Measurements from ENCODE around the gene CERS6.

CERS6 gene

DNA sequence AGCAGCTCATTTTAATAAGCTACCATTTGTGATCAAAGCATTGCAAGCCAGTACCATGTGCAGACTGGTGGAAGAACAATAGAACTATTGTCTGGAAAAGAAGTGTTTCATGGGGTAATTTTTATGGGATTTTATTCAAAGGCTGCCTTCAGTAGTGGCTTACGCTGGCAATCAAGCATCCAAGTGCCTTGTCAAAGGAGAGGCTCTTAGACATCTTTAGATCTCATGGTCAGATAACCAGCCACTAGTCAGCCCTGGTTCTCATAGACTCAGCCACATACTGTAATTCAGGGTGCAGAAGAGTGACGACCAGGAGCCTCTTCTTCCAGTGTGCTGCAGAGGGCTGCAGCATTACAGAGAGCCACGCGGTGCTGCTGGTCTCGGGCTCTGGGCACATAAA, 247.9 kb downstream of the CERS6 start:
- DNase-seq (ENCODE audit: low spot score), result no peak

DNA sequence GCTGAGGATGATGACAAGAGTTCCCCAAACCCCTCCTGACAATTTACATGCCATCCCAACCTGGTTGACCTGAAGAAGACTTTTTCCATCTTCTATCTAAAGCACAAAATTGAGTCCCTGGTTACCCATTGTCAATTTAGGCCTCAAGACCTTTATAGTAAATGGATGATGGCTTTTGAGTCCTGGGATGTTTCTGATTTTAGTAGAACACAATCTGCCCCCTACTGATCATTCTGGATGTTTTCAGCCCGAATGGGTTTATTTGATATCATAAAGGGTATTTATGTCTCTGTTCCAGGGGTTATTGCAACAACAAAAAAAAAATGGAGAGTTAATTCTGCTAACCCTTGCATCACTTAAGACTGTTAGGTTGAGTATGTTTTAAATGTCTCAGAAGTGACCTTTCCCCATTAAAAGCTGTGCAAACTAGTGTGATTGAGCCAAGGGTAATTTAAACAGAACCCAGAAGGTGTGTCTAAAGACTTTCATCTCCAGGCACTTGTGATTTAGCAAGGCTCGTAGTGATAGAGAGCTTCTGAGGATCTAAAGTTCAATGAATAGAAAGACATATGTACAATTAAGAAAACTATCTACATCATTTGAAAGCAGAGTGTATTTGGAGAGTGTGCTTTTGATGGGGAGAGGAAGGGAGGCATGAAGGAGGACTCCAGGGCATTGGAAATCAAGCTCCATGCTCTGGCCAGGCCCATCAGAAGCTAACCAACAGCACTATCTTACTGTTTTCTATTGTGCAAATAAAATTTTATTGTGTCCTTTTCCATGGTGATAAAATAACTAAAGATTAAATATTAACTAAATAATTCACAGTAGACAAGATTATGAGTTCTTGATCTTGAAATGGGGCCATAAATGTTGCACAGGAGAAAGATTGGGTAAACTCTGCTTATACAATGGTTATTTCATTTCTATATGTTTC, 249.7 kb downstream of the CERS6 start:
- no peak for DNase-seq (ENCODE audit: low spot score)

DNA sequence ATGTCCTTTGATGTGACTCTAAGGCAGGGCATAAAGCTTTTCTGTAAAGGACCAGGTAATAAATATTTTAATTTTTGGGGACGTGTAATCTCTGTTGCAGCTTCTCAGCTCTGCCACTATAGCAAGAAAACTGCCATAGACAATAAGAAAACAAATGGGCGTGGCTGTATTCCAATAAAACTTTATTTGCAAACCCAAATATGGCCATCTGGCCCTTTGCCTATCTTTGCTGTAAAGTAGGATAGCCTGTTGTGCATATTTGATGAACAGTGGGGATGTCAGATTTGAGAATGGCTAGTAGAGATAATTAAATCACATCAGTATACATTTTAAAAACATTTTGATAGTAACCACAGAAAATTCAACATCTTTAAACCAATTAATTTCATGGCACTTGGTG, 250.7 kb downstream of the CERS6 start:
- no peak for DNase-seq (ENCODE audit: low spot score)

GRCh38 chr2:168708080-168708479, 252.0 kb downstream of the CERS6 start:
- DNase-seq (ENCODE audit: low spot score), result no peak

- no peak for DNase-seq (ENCODE audit: low spot score)
Observed at GRCh38 chr2:168710754-168711467, 254.8 kb downstream of the CERS6 start.

DNA sequence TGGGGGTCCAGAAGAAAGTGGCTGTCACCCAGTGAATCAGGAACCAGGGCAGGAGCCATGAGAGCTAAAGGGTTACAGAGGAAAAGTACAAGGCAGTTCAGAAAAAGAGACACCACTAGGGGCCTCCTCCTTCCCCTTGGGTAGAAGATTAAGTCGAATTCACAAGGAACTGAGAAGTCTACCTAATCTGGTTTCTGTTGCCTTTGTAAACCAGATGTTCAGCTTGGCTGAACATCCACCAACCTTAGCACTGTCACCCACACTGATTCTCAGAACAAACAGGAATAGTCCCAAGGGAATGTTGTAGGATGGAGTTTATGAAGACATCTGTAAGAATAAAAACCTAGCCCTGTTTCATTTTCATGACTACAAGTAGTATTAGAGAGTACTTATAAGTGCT, 256.0 kb downstream of the CERS6 start:
- peak; percentile 27 for DNase-seq (ENCODE audit: low spot score)

- no peak for DNase-seq (ENCODE audit: low spot score)
Observed at GRCh38 chr2:168713325-168713724, 257.3 kb downstream of the CERS6 start.

DNA sequence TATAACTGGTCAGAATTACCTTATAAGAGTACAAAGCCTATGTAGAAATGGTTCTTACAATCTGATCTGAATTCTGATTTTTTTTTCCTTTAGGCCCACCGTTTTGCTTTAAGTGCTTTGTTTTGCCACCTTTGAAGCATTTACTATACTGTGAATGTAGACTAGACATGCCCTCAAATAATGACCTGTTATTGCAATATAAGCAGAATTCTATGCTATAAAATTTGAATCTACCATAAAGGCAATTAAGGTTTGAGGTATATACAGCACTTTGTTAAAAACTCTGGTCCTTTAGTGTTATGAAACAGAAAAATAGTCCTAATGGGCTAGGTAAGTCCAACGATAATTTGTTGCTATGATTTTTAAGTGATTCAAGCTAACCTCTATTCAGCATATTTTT, 259.8 kb downstream of the CERS6 start:
- no peak for DNase-seq (ENCODE audit: low spot score)

GRCh38 chr2:168716839-168717238, 260.8 kb downstream of the CERS6 start:
- no peak for DNase-seq (ENCODE audit: low spot score)

GRCh38 chr2:168717790-168718502, 261.9 kb downstream of the CERS6 start:
- DNase-seq (ENCODE audit: low spot score), result peak; percentile 18

DNA sequence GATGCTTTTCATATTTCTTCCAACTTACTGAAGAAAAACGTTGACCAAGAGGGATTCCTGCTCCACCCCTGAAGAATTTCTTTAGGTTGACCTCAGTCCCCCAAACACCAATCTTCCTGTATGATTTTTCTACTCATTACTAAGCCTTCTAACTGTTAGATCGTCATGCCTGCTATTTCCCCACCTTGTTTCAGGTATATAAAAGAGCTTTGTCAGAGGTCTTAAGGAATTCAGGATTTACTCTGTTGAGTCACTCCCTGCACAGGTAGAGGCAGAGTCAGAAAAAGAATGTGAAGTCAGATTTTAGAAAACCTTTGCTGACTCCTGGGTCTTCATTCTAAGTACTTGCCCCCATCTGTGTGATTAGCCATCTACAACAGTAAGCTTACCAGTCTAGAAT, 262.6 kb downstream of the CERS6 start:
- peak; percentile 14 for DNase-seq (ENCODE audit: low spot score)

DNA sequence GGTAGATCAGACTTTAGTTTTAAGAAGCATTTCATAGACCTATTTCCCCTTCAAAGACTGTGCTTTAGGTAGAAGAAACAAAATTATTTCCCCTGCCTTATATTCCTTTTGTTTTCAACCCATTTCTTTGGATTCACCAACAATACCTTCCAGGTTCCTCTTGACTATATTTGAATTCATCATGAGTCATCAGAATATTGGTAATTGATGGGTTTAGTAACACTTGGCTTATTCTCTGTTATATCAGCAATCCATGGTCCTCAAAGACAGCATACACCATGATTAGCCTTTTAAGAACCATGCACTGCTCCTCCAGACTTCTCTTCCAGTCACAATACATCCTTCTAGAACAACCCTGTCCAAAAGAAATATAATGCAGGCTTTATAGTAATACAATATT, 263.4 kb downstream of the CERS6 start:
- no peak for DNase-seq (ENCODE audit: low spot score)

DNA sequence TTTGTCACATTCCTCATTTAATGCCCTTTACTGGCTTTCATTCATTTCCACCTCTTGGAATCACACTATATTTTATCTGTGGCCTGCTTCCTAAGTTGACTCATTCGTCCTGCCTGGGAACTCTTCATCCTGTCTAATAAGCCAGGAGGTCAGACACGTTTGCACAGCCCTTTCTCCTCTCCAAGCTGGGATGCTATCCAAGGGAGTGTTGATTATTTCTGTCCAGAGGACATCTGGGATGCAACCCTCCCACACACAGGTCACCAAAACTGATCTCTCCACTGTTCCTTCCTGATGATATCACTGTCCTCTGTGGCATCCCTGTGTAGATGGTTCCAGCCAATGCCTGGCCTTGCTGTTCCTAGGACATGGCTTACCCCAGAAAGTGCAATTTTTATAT, 266.5 kb downstream of the CERS6 start:
- DNase-seq (ENCODE audit: low spot score), result no peak

DNA sequence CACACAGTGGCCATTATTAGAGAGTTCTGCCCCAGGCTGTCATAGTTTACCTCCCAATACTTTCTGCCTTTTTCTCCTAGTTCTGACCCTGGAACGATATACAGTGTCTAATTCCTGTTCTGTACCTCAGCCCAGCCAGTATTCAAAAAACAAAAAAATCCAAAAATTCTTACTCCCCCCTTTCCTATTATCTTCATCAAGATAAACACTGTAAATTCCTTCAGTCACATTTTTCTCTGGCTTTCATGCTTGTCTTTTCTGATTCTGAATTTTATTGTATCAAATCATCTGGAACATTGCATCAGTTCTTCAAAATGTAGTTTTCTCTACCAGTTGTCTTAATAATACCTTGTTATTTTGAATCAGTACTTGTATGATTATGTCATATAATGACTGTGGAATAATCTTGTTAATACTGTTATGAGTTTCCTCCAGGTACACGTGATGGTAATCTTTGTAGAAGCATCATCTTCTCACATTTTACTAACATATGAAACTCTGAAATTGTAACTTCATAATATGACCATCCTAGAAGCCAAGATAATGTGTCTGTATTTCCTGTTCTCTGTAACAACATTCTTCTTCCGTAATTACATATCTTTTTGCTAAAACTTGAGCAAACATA, 267.3 kb downstream of the CERS6 start:
- no peak for DNase-seq (ENCODE audit: low spot score)

GRCh38 chr2:168726375-168726774, 270.3 kb downstream of the CERS6 start:
- no peak for DNase-seq (ENCODE audit: low spot score)

GRCh38 chr2:168727904-168728470, 271.9 kb downstream of the CERS6 start:
- DNase-seq (ENCODE audit: low spot score), result peak; percentile 28

GRCh38 chr2:168729455-168729854, 273.4 kb downstream of the CERS6 start:
- no peak for DNase-seq (ENCODE audit: low spot score)

DNA sequence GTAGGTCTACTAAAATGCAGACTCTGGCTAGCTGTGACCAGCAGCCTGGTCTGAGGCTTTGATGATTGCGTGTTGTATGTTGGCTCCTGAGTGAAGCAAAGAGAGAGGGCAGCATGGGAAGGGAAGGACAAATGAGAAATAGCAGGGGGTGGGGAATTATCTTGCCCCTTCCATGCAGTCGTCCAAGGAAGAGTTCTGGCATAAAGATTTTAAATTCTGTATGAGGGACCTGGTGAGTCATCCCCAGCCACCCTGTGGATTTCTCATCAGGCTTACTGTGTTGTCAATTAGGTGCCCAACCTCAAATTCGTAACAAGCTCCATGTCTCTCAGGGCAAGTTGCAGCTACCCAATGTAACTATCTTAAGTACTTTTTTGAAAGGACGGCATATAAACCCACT, 274.3 kb downstream of the CERS6 start:
- DNase-seq (ENCODE audit: low spot score), result no peak

DNA sequence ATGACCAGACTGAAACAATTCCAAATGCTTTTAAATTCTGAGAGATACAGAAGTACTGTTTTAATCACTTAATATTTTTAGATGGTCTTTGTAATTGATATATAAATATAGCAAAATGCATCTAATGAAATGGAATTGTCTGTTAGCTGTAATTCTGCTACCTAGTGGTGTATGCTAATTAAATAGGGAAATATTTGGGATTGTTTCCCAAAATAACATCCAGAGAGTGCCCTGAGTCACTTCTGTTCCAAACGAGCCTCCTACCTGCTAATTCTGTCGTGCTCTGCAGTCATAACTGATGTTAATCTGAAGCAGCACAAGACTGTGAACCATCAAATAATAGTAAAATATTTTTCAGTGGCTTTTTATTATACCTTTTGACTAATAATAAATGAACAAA, 274.9 kb downstream of the CERS6 start:
- DNase-seq (ENCODE audit: low spot score), result no peak

DNA sequence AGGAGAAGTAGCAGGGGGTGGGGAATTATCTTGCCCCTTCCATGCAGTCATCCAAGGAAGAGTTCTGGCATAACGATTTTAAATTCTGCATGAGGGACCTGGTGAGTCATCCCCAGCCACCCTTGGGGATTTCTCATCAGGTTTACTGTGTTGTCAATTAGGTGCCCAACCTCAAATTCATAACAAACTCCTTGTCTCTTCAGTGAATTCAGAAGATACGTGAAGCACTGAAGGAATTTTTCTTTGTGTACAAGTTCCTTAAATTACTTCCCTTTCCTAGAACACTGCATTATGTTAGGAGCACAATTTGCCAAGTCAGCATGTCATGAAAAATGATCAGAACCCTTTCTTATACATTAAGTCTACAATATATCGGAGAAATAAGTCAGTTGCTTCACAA, 275.5 kb downstream of the CERS6 start:
- DNase-seq (ENCODE audit: low spot score), result peak; percentile 53

DNA sequence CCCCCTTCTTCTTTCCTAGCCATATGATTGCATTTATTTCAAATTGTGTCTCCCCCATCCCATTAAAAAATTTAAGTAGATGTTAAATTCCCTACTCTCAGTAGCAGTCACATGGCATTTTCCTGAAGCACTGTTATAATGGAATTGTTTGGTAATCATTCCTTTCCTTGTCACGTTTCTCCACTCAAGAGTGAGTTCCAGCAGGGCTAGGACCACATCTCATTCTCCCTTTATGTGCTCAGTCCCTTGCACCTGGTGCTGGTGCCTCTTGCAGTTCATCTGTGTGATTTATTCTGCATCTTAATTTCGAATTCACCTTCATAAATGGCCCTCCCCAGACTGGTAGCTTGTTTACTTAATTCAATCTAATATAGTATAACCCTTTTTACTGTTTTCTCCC, 276.0 kb downstream of the CERS6 start:
- no peak for DNase-seq (ENCODE audit: low spot score)

DNA sequence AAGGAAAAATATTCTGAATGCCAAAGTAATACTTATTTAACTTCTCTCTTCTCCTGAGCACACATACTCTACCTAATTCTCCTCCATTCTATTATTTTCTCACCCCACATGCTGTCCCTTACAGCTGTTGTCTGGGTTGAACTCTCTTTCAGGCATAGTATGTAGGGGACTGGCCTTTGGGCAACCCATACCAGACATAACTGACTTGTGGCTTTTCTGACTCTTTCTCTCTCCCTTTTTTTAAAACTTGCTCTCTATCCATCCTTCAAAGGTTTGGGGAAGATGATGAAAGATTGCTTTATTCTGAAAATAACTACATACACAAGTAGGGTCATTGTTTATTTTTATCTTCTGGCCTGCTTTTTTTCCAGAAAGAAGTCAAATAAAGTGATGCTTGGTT, 276.4 kb downstream of the CERS6 start:
- no peak for DNase-seq (ENCODE audit: low spot score)
